ENCODE measurements around the gene NAA15.
A peak's percentile ranks its signal among the peaks of the same experiment; 100 is the strongest.
"Not testable (repeated sequence)": the region's sequence is repeated elsewhere in the genome, so short reads cannot be mapped to it uniquely, and the experiment has no call there.

NAA15 gene

GRCh38 chr4:139301113-139301820 is at the start of gene NAA15:
Gene NAA15 (plus strand): TSS chr4:139301505. CDS start chr4:139301778, 273 bp downstream.
- no peaks in the 10 kb centered on the region for H3K9me3 ChIP-seq (ENCODE audit: control insufficient read depth in 1 of 2, low read length in 2 of 2)
- H3K36me3 ChIP-seq (ENCODE audit: control insufficient read depth in 1 of 2, insufficient read depth in 2 of 2, low read length in 2 of 2) = peaks cover 0 to 4% of the 10 kb centered on the region in 2 donors
- peak within 1 kb of the TSS; percentile 70 to 95 for H3K4me3 ChIP-seq (ENCODE audit: low read depth in 1 of 2, low read length in 2 of 2)
- H3K27ac ChIP-seq (ENCODE audit: low read length) = peak within 1 kb of the TSS; percentile 88
- peaks cover 3 to 29% of the 10 kb centered on the region in 2 donors for H3K4me1 ChIP-seq (ENCODE audit: control insufficient read depth in 1 of 2, insufficient read depth in 2 of 2, low read length in 2 of 2)
- no peaks in the 10 kb centered on the region for H3K27me3 ChIP-seq (ENCODE audit: low read depth, low read length)

GRCh38 chr4:139253046-139253445 is 48.3 kb upstream of the NAA15 start:
- no peaks in the 10 kb centered on the region for H3K36me3 ChIP-seq (ENCODE audit: control insufficient read depth in 1 of 2, insufficient read depth in 2 of 2, low read length in 2 of 2)
- H3K4me3 ChIP-seq (ENCODE audit: low read depth in 1 of 2, low read length in 2 of 2) = no peak overlapping the region
- no peak overlapping the region for H3K27ac ChIP-seq (ENCODE audit: low read length)
- H3K4me1 ChIP-seq (ENCODE audit: control insufficient read depth in 1 of 2, insufficient read depth in 2 of 2, low read length in 2 of 2) = no peaks in the 10 kb centered on the region
- no peaks in the 10 kb centered on the region for H3K27me3 ChIP-seq (ENCODE audit: low read depth, low read length)
- no peaks in the 10 kb centered on the region for H3K9me3 ChIP-seq (ENCODE audit: control insufficient read depth in 1 of 2, low read length in 2 of 2)

- Histone ChIP-seq H3K36me3 (ENCODE audit: control insufficient read depth in 1 of 2, insufficient read depth in 2 of 2, low read length in 2 of 2) (no peaks in the 10 kb centered on the region), H3K27me3 (ENCODE audit: low read depth, low read length) (no peaks in the 10 kb centered on the region), H3K27ac (ENCODE audit: low read length) (no peak overlapping the region), H3K9me3 (ENCODE audit: control insufficient read depth in 1 of 2, low read length in 2 of 2) (no peaks in the 10 kb centered on the region), H3K4me3 (ENCODE audit: low read depth in 1 of 2, low read length in 2 of 2) (no peak overlapping the region), H3K4me1 (ENCODE audit: control insufficient read depth in 1 of 2, insufficient read depth in 2 of 2, low read length in 2 of 2) (no peaks in the 10 kb centered on the region)
These were observed 47.6 kb upstream of the NAA15 start for GRCh38 chr4:139253713-139254112.

- H3K36me3 ChIP-seq (ENCODE audit: control insufficient read depth in 1 of 2, insufficient read depth in 2 of 2, low read length in 2 of 2); H3K4me1 ChIP-seq (ENCODE audit: control insufficient read depth in 1 of 2, insufficient read depth in 2 of 2, low read length in 2 of 2); H3K27me3 ChIP-seq (ENCODE audit: low read depth, low read length); H3K27ac ChIP-seq (ENCODE audit: low read length); H3K9me3 ChIP-seq (ENCODE audit: control insufficient read depth in 1 of 2, low read length in 2 of 2); H3K4me3 ChIP-seq (ENCODE audit: low read depth in 1 of 2, low read length in 2 of 2): not testable (repeated sequence)
These were observed 45.7 kb upstream of the NAA15 start for GRCh38 chr4:139255581-139255980.

- no peaks in the 10 kb centered on the region for H3K4me1 ChIP-seq (ENCODE audit: control insufficient read depth in 1 of 2, insufficient read depth in 2 of 2, low read length in 2 of 2)
- no peaks in the 10 kb centered on the region for H3K27me3 ChIP-seq (ENCODE audit: low read depth, low read length)
- H3K4me3 ChIP-seq (ENCODE audit: low read depth in 1 of 2, low read length in 2 of 2) = no peak overlapping the region
- H3K36me3 ChIP-seq (ENCODE audit: control insufficient read depth in 1 of 2, insufficient read depth in 2 of 2, low read length in 2 of 2) = no peaks in the 10 kb centered on the region
- H3K27ac ChIP-seq (ENCODE audit: low read length) = no peak overlapping the region
- no peaks in the 10 kb centered on the region for H3K9me3 ChIP-seq (ENCODE audit: control insufficient read depth in 1 of 2, low read length in 2 of 2)
These were observed 45.0 kb upstream of the NAA15 start for GRCh38 chr4:139256349-139256748.

GRCh38 chr4:139265654-139266053 is 35.7 kb upstream of the NAA15 start:
- no peaks in the 10 kb centered on the region for H3K27me3 ChIP-seq (ENCODE audit: low read depth, low read length)
- H3K36me3 ChIP-seq (ENCODE audit: control insufficient read depth in 1 of 2, insufficient read depth in 2 of 2, low read length in 2 of 2) = no peaks in the 10 kb centered on the region
- H3K4me3 ChIP-seq (ENCODE audit: low read depth in 1 of 2, low read length in 2 of 2) = no peak overlapping the region
- no peak overlapping the region for H3K27ac ChIP-seq (ENCODE audit: low read length)
- H3K4me1 ChIP-seq (ENCODE audit: control insufficient read depth in 1 of 2, insufficient read depth in 2 of 2, low read length in 2 of 2) = no peaks in the 10 kb centered on the region
- no peaks in the 10 kb centered on the region for H3K9me3 ChIP-seq (ENCODE audit: control insufficient read depth in 1 of 2, low read length in 2 of 2)

- H3K4me1 ChIP-seq (ENCODE audit: control insufficient read depth in 1 of 2, insufficient read depth in 2 of 2, low read length in 2 of 2) = no peaks in the 10 kb centered on the region
- H3K27me3 ChIP-seq (ENCODE audit: low read depth, low read length) = no peaks in the 10 kb centered on the region
- peak overlapping the region; percentile 14 for H3K27ac ChIP-seq (ENCODE audit: low read length)
- no peaks in the 10 kb centered on the region for H3K36me3 ChIP-seq (ENCODE audit: control insufficient read depth in 1 of 2, insufficient read depth in 2 of 2, low read length in 2 of 2)
- no peaks in the 10 kb centered on the region for H3K9me3 ChIP-seq (ENCODE audit: control insufficient read depth in 1 of 2, low read length in 2 of 2)
- H3K4me3 ChIP-seq (ENCODE audit: low read depth in 1 of 2, low read length in 2 of 2) = peak overlapping the region; percentile 50 to 52
These were observed 35.1 kb upstream of the NAA15 start for GRCh38 chr4:139266208-139266582.

- Histone ChIP-seq H3K27ac (ENCODE audit: low read length) (peak overlapping the region; percentile 14), H3K4me1 (ENCODE audit: control insufficient read depth in 1 of 2, insufficient read depth in 2 of 2, low read length in 2 of 2) (no peaks in the 10 kb centered on the region), H3K36me3 (ENCODE audit: control insufficient read depth in 1 of 2, insufficient read depth in 2 of 2, low read length in 2 of 2) (no peaks in the 10 kb centered on the region), H3K4me3 (ENCODE audit: low read depth in 1 of 2, low read length in 2 of 2) (peak overlapping the region; percentile 50 to 52), H3K27me3 (ENCODE audit: low read depth, low read length) (no peaks in the 10 kb centered on the region), H3K9me3 (ENCODE audit: control insufficient read depth in 1 of 2, low read length in 2 of 2) (no peaks in the 10 kb centered on the region)
These were observed 34.6 kb upstream of the NAA15 start for GRCh38 chr4:139266583-139267257.

- Histone ChIP-seq H3K4me3 (ENCODE audit: low read depth in 1 of 2, low read length in 2 of 2) (no peak overlapping the region), H3K36me3 (ENCODE audit: control insufficient read depth in 1 of 2, insufficient read depth in 2 of 2, low read length in 2 of 2) (no peaks in the 10 kb centered on the region), H3K9me3 (ENCODE audit: control insufficient read depth in 1 of 2, low read length in 2 of 2) (no peaks in the 10 kb centered on the region), H3K4me1 (ENCODE audit: control insufficient read depth in 1 of 2, insufficient read depth in 2 of 2, low read length in 2 of 2) (no peaks in the 10 kb centered on the region), H3K27ac (ENCODE audit: low read length) (no peak overlapping the region), H3K27me3 (ENCODE audit: low read depth, low read length) (no peaks in the 10 kb centered on the region)
These were observed 34.0 kb upstream of the NAA15 start for GRCh38 chr4:139267301-139267700.

- H3K27me3 ChIP-seq (ENCODE audit: low read depth, low read length) = peaks cover 4% of the 10 kb centered on the region
- H3K36me3 ChIP-seq (ENCODE audit: control insufficient read depth in 1 of 2, insufficient read depth in 2 of 2, low read length in 2 of 2) = no peaks in the 10 kb centered on the region
- H3K9me3 ChIP-seq (ENCODE audit: control insufficient read depth in 1 of 2, low read length in 2 of 2) = no peaks in the 10 kb centered on the region
- H3K27ac ChIP-seq (ENCODE audit: low read length) = no peak overlapping the region
- H3K4me1 ChIP-seq (ENCODE audit: control insufficient read depth in 1 of 2, insufficient read depth in 2 of 2, low read length in 2 of 2) = no peaks in the 10 kb centered on the region
- H3K4me3 ChIP-seq (ENCODE audit: low read depth in 1 of 2, low read length in 2 of 2) = no peak overlapping the region
These were observed 27.5 kb upstream of the NAA15 start for GRCh38 chr4:139273835-139274234.

- H3K9me3 ChIP-seq (ENCODE audit: control insufficient read depth in 1 of 2, low read length in 2 of 2) = no peaks in the 10 kb centered on the region
- H3K4me1 ChIP-seq (ENCODE audit: control insufficient read depth in 1 of 2, insufficient read depth in 2 of 2, low read length in 2 of 2) = peaks cover 0 to 7% of the 10 kb centered on the region in 2 donors
- H3K27ac ChIP-seq (ENCODE audit: low read length) = no peak overlapping the region
These were observed 26.5 kb upstream of the NAA15 start for GRCh38 chr4:139274790-139275189.

More at GRCh38 chr4:139274790-139275189, 26.5 kb upstream of the NAA15 start:
- H3K27me3 ChIP-seq (ENCODE audit: low read depth, low read length) = peaks cover 11% of the 10 kb centered on the region
- H3K4me3 ChIP-seq (ENCODE audit: low read depth in 1 of 2, low read length in 2 of 2) = no peak overlapping the region
- no peaks in the 10 kb centered on the region for H3K36me3 ChIP-seq (ENCODE audit: control insufficient read depth in 1 of 2, insufficient read depth in 2 of 2, low read length in 2 of 2)
